Stimulated activated CD4-positive, alpha-beta T cell treated with anti-CD3 and anti-CD28 coated beads, Interleukin-12 subunit alpha, Interleukin-12 subunit beta, amount 100 ng/mL, for 4 hours (primary cell): ENCODE results near the gene TPPP.
A peak's percentile ranks its signal among the peaks of the same experiment; 100 is the strongest.

Experiments
- DNase-seq: peaks from one replicate; pipeline ENCODE4 v3.0.0-alpha.2; 2020

Gene TPPP

DNA sequence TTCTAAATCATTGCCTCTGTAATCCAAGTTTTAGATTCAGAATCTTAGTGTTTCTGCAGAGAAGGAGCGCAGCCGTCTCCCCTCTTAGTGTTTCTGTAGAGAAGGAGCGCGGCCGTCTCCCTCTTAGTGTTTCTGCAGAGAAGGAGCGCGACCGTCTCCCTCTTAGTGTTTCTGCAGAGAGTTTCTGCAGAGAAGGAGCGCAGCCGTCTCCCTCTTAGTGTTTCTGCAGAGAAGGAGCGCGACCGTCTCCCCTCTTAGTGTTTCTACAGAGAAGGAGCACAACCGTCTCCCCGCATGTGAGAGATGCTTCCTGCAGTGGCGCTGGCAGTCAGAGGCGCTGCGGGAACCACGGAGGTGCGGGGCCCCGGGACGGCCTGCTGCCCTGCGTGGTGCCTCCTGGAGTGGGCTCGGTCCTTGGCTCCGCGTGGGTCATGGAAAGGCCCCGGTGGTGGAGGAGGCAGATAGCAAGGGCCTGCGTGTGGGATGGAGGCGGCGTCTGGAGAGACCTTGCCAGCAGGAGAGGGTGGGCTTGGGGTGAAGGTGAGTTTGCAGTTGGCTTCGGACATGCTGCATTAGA, 70.1 kb downstream of the TPPP start:
- DNase-seq, result no peak

DNA sequence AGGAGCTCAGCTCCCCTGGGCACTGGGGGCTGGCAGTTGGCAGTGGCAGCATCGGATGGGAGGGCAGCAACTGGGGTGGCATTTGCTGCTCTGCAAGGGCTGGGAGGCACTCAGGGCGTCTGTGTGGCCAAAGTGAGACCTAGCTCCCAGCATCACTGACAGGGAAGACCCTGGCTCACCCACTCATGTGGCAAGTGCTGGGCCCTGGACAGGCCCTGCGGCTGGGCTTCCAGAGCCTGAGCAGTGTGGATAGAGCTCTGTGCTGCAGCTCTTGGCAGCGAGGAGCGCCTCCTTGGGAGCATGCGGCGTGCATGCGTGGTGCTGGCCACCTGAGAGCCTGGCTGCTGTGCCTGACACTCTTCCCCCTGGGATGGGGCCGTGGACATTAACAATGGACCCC, 70.8 kb downstream of the TPPP start:
- DNase-seq, result no peak

DNA sequence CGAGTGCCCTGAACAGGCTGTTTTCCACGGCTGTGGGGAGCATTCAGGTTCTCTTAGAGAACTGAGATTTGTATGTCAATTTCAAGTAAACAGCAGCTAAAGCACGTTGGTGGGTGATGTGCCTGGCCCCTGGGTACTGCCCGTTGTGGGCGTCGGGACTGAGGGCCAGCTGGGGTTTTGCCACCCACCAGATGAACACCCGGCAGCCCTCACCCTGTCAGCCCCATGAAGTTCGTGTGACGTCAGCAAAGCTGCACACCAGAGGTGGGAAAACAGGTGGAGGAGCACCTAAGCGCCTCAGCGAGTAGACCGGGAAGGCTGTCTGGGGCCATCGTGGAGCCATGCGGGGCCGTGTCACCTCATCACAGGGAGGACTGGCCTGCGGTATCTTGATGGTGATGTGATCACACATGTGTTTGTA, 71.8 kb downstream of the TPPP start:
- DNase-seq, result no peak

DNA sequence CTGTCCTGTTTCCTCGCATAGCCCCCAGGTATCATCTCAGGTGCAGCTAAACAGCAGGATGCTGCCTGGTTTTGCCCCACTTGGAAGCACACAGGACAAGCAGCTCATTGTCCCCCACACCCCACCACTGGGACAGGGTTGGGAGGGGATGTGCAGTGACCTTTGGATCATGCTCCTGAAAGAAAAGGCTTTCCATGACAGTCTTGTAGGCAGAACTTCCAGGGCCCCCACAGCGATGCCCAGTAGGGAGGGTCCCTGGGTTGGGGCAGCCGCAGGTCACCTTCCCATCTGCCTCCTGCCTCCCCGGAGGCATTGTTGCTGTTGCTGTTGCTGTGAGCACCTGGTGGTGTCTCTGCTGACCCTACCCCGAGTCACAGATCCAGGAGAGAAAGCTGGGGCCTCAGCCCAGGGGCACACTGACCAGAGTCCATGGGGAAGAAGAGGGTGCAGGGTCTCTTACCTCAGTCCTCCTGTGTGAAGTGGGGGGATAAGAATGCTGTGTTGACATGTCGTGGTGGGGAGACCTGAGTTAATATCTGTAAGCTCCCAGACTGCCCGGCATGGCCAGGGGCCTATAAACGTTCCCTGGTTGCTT, 72.5 kb downstream of the TPPP start:
- no peak for DNase-seq

DNA sequence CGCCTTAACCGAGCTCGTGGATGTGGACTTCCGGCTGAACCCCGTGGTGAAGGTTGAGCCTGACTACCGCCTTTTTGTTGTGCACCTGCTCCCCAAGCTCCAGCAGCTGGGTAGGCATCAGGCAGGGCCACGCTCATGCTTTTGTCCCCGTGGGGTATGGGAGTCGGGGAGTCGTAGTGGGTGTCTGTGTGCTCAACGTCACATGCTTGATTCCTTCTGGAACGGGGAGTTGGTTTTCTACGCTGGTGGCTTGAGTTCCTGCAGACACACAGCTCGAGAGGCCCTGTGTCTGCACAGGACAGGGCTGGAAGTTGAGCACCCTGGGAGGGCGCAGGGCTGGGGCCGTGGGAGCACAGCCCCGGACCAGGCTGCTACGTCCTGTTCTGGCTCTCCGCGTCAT, 73.0 kb downstream of the TPPP start:
- no peak for DNase-seq

DNA sequence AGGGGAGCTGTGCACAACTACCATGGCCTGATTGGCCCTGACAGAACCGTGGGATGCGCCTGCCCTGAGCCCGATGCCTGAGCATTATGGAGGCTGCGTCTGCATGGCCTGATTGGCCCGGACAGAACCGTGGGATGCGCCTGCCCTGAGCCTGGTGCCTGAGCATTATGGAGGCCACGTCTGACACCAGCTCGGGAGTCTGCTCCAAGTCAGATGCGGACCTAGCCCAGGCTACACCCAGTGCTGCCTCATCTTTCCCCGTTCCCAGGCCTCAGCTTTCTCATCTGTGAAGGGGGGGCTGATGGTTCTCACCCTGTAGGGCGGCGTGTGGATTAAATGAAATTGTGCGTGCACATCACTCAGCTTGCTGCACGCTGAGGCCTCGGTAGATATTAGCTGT, 73.7 kb downstream of the TPPP start:
- no peak for DNase-seq

DNA sequence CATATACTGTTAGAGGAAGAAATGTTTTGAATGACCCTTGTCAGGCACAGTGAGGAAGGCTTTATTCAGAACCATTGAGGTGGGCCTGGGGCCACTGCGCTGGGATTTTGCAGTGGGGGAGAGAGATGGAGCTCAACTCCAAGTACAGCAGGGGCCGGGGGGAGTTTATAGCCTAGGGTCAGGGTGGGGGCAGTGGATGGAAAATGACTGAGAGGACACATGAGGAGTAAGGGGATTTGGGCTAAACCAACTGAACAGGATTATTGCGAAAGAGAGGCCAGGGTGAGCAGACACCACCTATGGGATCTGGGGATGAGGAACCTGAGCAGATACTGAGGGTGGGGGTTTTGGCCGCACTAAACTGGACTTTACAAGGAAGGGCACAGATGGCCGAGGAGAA, 74.7 kb downstream of the TPPP start:
- no peak for DNase-seq

DNA sequence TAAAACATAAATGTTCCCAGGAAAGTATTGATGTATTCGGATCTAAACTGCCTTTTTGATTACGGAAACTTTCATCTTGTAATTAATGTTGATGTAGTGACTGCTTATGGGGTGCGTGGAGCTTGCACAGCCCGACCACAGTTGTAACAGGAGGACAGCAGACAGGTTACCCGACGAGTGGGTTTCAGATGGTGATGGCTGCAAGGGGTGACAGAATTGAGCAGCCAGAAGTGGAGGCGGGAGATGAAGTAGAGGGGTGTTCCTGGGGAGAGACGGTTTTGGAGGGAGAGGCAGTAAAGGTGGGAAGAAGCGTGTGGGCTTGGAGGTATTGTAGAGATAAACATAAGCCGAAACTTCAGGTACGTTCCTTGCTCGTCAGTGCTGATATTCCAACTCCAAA, 75.3 kb downstream of the TPPP start:
- no peak for DNase-seq

DNA sequence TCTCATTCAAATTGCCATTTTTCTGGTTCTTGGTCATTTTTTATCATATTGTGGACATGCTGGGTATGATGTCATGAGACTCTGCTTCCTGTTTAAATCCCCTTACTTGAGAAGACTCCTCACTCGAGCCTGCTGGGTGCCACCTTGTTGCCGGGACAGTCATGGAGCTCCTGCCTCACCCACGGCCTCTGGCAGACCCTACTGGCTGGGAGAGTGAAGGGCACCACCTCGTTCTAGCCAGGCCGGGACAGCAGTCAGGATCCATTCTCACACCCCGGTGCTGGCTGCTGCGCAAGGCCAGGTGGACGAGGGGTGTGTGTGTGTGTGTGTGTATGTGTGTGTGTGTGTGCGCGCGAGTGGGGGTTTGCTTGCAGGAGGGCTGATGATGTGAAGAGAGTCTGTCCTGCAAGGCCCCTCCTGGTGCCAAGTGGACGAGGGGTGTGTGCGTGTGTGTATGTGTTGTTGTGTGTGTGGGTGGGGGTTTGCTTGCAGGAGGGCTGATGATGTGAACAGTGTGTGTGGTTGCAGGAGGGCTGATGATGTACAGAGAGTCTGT, 76.6 kb downstream of the TPPP start:
- no peak for DNase-seq

DNA sequence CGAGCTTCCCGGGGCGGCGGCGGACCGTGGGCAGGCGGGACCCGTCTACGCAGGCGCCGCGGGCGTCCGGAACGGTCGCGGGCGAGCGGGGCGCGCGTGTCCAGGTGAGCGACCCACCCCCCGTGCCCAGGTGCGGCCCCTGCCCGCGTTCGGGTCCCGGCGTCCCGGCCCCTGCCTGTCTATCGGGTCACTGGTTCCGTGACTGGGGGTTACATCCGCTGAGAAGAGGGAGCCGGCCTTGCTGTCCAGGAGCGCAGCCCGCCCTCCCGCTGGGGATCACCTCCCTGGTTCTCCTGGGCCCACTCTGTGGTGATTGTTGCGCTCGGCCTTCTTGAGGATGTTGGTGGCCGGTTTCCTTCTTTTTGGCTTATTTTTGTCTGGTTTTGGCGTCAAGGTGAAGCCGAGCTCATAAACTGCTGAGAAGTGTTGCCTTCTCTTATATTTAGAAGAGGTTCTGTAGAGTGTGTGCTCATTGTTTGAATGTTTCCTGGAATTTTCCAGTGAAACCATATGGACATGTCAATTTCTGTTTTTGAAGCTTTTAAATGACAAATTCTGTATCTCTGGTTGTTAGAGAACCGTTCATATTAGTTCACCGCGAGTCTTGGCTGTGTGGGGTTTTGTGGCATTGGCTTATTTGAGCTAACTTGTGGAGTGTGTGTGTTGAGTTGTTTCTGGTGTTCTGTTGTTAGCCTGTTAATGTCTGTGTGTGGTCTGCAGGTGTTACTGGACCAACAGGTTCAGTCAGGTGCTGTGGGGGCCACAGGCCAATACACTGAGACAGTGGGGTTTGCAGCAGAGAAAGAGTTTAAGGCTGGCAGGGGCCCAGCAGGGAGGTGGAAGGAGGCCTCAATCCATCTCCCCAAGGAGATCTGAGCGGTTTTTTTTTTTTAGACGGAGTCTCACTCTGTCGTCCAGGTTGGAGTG, 80.4 kb downstream of the TPPP start:
- no peak for DNase-seq

DNA sequence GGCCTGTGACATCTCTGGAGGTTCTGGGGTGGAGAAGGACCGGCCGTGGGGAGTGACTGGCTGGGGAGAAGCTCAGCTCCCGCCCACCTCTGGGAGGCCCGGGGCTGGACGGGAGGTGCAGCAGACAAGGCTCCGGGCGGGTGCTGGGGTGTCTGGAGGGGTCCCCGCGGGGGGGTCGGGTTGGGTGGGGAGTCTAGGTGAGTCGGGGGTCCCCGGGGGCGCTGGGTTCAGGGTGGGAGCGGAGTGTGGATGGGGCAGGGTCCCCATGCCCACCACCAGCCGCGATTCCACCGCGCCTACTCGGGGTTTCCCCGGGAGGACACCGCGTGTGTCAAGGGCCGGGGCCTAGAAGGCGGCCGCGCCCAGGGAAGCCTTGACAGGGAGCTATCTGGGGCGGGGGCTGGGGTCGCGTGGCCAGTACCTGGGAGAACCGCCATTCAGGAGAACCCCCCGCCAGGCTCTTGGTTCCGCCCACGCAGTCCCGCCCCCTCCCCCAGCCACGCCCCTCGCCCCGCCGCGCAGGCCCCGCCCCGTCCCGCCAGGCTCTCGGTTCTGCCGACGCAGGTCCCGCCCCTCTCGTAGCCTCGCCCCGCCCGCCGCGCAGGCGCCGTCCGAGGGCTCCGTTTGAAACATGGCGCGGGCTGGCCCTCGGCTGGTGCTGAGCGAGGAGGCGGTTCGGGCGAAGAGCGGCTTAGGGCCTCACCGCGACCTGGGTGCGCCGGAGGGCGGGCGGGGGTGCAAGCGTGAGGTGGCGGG, 81.2 kb downstream of the TPPP start, which contains the start of gene CEP72:
Gene CEP72, plus strand, starts transcription at position 610 of the 756 bp plus-strand sequence. Its CDS starts 22 bp downstream, at position 632.
- peak; percentile 95 for DNase-seq

DNA sequence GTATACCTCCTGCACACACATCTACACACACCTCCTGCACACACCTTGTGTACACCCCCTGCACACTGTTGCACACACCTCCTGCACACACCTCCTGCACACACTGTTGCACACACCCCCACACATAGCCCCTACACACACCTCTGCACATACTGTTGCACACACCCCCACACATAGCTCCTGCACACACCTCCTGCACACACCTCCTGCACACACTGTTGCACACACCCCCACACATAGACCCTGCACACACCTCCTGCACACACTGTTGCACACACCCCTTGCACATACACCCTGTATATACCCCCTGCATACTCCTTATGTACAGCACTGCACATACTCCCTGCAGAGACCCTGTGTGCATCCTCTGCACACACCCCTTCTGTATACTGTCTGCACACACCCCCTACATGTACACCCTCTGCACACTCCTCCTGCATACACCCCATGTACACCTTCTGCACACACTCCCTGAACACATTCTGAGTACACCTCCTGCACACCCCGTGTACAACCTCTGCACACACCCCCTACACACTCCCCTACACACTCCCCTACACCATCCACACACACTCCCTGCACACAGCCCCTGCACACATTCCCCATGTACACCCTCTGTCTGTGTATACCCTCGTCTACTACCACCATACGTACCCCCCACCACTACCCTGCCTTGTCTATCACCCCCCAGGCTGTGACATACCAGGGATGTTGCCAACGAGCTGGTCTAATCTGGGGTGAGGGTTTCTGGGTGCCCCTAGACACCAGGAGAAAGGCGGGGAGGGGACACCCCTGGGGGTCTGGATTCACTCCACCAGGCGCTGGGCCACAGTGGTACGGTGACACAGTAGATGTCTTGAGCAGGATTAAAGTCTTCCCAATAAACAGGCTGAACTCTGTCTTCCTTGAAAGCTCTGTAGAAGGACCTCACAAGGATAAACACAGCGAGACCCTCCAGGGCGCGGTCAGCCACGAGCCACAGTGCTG, 82.1 kb downstream of the TPPP start:
- no peak for DNase-seq

DNA sequence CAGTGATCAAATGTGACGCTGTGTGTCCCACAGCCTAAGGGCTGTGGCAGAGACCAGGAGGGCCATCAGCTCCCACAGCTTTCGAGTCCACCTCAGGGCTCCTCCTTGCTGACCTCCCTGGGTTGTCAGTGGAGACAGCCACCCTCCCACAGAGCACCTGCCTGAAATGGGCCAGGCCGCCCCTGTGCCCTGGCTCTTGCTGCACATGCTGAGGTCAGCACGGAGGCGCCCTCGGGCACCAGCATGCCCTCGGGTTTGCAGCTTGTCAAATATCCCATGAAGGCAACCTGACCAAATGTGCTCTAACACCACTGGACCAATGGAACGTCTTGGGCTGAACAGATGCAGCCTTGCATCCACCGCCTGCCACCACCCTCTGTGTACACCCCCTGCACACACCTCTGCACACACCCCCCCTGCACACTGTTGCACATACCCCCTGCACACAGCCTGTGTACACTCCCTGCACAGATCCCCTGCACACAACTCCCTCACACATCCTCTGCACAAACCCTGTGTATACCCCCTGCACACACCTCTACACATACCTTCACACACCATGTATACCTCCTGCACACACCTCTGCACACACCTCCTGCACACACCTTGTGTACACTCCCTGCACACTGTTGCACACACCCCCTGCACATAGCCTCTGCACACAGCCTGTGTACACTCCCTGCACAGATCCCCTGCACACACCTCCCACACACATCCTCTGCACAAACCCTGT, 83.0 kb downstream of the TPPP start:
- no peak for DNase-seq
